Measurements from ENCODE around the gene CCBE1.
A peak's percentile ranks its signal among the peaks of the same experiment; 100 is the strongest.
"Not testable (repeated sequence)": the region's sequence is repeated elsewhere in the genome, so short reads cannot be mapped to it uniquely, and the experiment has no call there.

Gene CCBE1

DNA sequence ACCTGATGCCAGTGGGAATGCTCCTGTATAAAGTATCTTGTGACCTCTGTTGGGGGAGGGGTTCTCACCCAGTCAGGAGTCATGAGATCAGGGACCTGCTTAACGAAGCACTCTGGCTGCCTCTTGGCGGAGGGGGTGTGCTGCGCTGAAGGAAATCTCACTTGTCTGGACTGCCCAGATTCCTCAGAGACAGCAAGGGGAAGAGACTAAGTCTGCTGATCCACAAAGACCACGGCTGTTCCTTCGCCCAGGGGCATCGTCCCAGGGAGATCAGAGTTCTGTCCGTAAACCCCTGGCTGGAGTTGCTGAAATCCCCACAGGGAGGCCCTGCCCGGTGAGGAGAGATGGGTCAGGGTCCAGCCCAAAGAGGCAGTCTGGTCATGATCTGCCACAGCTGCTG, 168.4 kb downstream of the CCBE1 start:
- no peak for DNase-seq (ENCODE audit: low read depth in 2 of 2)
- no peak overlapping the region for H3K4me3 ChIP-seq (replicated peaks in 1 of 2; ENCODE audit: low read depth in 2 of 2, low read length in 2 of 2)
- TF ChIP-seq CTCF (IDR thresholded peaks at IDR 0.05; ENCODE audit: low read depth, low read length): no peak

GRCh38 chr18:59520562-59521355, 176.5 kb downstream of the CCBE1 start:
- no peak overlapping the region for H3K4me3 ChIP-seq (replicated peaks in 1 of 2; ENCODE audit: low read depth in 2 of 2, low read length in 2 of 2)
- no peak for TF ChIP-seq CTCF (IDR thresholded peaks at IDR 0.05; ENCODE audit: low read depth, low read length)
- DNase-seq (ENCODE audit: low read depth in 2 of 2): no peak

GRCh38 chr18:59518705-59519104, 178.5 kb downstream of the CCBE1 start:
- no peak for TF ChIP-seq CTCF (IDR thresholded peaks at IDR 0.05; ENCODE audit: low read depth, low read length)
- no peak for DNase-seq (ENCODE audit: low read depth in 2 of 2)
- H3K4me3 ChIP-seq (replicated peaks in 1 of 2; ENCODE audit: low read depth in 2 of 2, low read length in 2 of 2): no peak overlapping the region

DNA sequence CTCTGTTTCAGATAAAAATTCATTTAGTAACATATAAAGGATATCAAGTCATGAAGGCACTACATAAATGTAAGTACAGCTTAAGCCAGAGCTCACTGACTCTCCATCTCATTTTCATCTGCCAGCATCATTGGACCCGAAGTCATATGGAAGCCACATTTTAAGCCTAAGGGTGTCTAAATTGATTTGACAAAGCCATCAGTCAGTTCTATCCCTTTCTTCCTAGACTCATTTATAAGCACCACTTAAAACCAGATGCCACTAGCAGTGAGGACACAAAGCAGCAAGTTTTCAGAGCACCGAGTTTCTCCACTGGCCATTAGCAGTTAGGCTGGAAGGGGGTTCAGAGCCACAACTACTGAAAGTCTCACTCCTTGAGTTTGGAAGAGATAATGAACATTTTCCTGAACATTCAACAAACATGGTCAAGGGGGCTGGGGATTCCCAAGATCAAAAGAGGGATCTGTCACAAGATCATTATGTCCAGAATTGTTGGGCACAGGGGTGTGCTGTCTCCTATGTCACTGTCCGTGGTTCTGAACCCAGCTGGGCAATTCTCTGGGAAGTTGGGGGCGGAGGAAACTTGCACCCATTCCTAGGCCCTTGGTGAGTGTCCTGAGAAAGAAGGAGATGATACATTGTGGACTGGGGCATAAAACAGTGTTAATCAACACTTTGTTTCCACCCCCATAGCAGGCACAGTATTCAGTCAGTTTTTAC, 179.6 kb downstream of the CCBE1 start:
- TF ChIP-seq CTCF (IDR thresholded peaks at IDR 0.05; ENCODE audit: low read depth, low read length): no peak
- no peak overlapping the region for H3K4me3 ChIP-seq (replicated peaks in 1 of 2; ENCODE audit: low read depth in 2 of 2, low read length in 2 of 2)
- DNase-seq (ENCODE audit: low read depth in 2 of 2): peak; percentile 30 to 31

- no peak for TF ChIP-seq CTCF (IDR thresholded peaks at IDR 0.05; ENCODE audit: low read depth, low read length)
- DNase-seq (ENCODE audit: low read depth in 2 of 2): peak; percentile 68 to 94
- no peak overlapping the region for H3K4me3 ChIP-seq (replicated peaks in 1 of 2; ENCODE audit: low read depth in 2 of 2, low read length in 2 of 2)
Measured at GRCh38 chr18:59516356-59517155, 180.7 kb downstream of the CCBE1 start.

DNA sequence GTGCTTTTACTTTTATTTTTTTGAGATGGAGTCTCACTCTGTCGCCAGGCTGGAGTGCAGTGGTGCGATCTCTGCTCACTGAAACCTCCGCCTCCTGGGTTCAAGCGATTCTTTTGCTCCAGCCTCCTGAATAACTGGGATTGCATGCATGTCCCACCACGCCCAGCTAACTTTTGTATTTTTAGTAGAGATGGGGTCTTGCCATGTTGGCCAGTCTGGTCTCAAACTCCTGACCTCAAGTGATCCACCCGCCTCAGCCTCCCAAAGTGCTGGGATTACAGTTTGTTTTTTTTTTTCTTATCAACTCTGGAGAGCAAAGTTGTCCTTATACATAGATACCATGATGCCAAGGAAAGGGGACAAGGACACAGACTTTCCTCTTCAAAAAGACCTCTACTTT, 181.3 kb downstream of the CCBE1 start:
- not testable (repeated sequence) for H3K4me3 ChIP-seq (replicated peaks in 1 of 2; ENCODE audit: low read depth in 2 of 2, low read length in 2 of 2); DNase-seq (ENCODE audit: low read depth in 2 of 2)

DNA sequence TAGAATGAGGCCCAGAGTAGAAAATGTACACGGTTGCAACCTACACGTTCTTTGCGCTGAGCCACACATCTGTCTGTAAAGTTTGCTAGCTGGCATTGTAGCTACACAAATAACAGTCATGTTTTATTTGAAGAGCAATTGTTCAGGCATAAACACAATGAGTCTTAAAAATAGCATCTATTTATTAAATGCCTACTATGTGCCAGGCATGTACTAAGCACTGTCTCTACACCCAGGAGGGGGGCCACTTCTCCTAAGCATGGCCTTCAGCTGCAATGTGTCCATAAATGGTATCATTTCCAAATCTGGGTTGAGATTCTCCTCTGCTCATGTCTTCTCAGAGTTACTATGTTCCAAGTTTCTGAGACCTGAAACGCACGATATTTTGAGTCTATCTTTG, 182.1 kb downstream of the CCBE1 start:
- DNase-seq (ENCODE audit: low read depth in 2 of 2): no peak
- no peak for TF ChIP-seq CTCF (IDR thresholded peaks at IDR 0.05; ENCODE audit: low read depth, low read length)

More for the DNA sequence above, 182.1 kb downstream of the CCBE1 start:
- H3K4me3 ChIP-seq (replicated peaks in 1 of 2; ENCODE audit: low read depth in 2 of 2, low read length in 2 of 2): no peak overlapping the region

Measured in cardiac fibroblast (primary cell).